Lower leg skin (tissue), 4 donors: Measurements from ENCODE around the gene SERPINA9. TPM values are rescaled to one million over a fixed set of nuclear protein-coding genes. Genes with fewer than 3 reads are reported as not detected.

Experiments
- DNase-seq, 2 donors: peaks; one replicate each; pipeline ENCODE4 v3.0.0-alpha.2; 2019; ENCODE audit warnings: low spot score in 2 of 2
- H3K4me3 ChIP-seq: fragments of 200-600 bp; sonication (generic); 2 replicates; pipeline ENCODE4 v1.5.1; 2017; ENCODE audit warnings: mild to moderate bottlenecking, low read depth; ENCODE audit not compliant: poor library complexity, severe bottlenecking
- CTCF ChIP-seq, 3 donors: fragments of 450-650 bp; IDR thresholded peaks; one replicate each; pipeline ENCODE4 v1.5.1; 2016; ENCODE audit warnings: antibody characterized with exemption in 3 of 3, mild to moderate bottlenecking in 3 of 3, moderate library complexity in 2 of 3
- POLR2A ChIP-seq, 2 donors: fragments of 450-650 bp; IDR thresholded peaks; one replicate each; pipeline ENCODE4 v1.6.1; 2016 to 2017; ENCODE audit warnings: antibody characterized with exemption in 2 of 2, mild to moderate bottlenecking in 1 of 2, moderate library complexity in 1 of 2
- WGBS, 2 donors: methylation state at CpG; one replicate each; pipeline ENCODE4 v1.1.5; 2018; 5-methylcytosine and 5-hydroxymethylcytosine counted together
- intact Hi-C: fragments of 100-400 bp; cut with DNase I; formaldehyde crosslinking; loops from one replicate; pipeline ENCODE4 v1.15.0; 2023; ENCODE audit warnings: low total_unique reads
- total RNA-seq, 4 donors: library from RNA; depleted of rRNA; stranded (reverse); fragments of >200 nt; gene quantifications; one replicate each; pipeline ENCODE4 v1.1.0, GENCODE V29; 2016

SERPINA9 gene
- total RNA-seq = 1 to 10 TPM in 3 of 4 donors, under 1 TPM in 1; 0.42 to 3.7 (median 1.5) TPM

- 48 to 58% methylated on average over 2 of the region's 2 CpGs for WGBS, 2 donors
- TF ChIP-seq POLR2A (IDR thresholded peaks at IDR 0.05) (no peak), CTCF (IDR thresholded peaks at IDR 0.05) (no peak)
- intact Hi-C loops = no loop called here
- no peak for DNase-seq
- no peak within 1 kb of the TSS for H3K4me3 ChIP-seq
These were observed at the start of gene SERPINA9 for GRCh38 chr14:94476023-94476422. SERPINA9 (minus strand) TSS chr14:94476197; CDS start chr14:94469840, 6,357 bp downstream.

- intact Hi-C loops = no loop called here
- no peak for DNase-seq
- H3K4me3 ChIP-seq = no peak overlapping the region
- WGBS, 2 donors = 65 to 75% methylated on average over 3 of the region's 3 CpGs
- TF ChIP-seq CTCF (IDR thresholded peaks at IDR 0.05) (no peak), POLR2A (IDR thresholded peaks at IDR 0.05) (no peak)
These were observed 48.1 kb upstream of the SERPINA9 start for GRCh38 chr14:94524093-94524492.

- DNase-seq = peak in 1 of 2 donors; percentile 61
- no peak overlapping the region for H3K4me3 ChIP-seq
- no peak for TF ChIP-seq CTCF (IDR thresholded peaks at IDR 0.05)
- TF ChIP-seq POLR2A (IDR thresholded peaks at IDR 0.05) = no peak
- intact Hi-C loops = no loop called here
- 84 to 90% methylated on average over 8 of the region's 8 CpGs for WGBS, 2 donors
These were observed 47.3 kb upstream of the SERPINA9 start for GRCh38 chr14:94523265-94523664.

- TF ChIP-seq CTCF (IDR thresholded peaks at IDR 0.05) = no peak
- intact Hi-C loops = no loop called here
- 89% methylated on average over 7 of the region's 7 CpGs for WGBS, 2 donors
- peak in 1 of 2 donors; percentile 72 for DNase-seq
- no peak overlapping the region for H3K4me3 ChIP-seq
These were observed 46.2 kb upstream of the SERPINA9 start for GRCh38 chr14:94522115-94522724.

GRCh38 chr14:94521375-94522114 is 45.5 kb upstream of the SERPINA9 start:
- H3K4me3 ChIP-seq = no peak overlapping the region
- WGBS, 2 donors = 51 to 61% methylated on average over 5 of the region's 5 CpGs
- peak in 1 of 2 donors; percentile 57 for DNase-seq
- TF ChIP-seq CTCF (IDR thresholded peaks at IDR 0.05) (no peak), POLR2A (IDR thresholded peaks at IDR 0.05) (no peak)
- intact Hi-C loops = no loop called here
